ENCODE data around the gene MLANA. TPM values are rescaled to one million over a fixed set of nuclear protein-coding genes. Genes with fewer than 3 reads are reported as not detected.
A peak's percentile ranks its signal among the peaks of the same experiment; 100 is the strongest.
"Not testable (repeated sequence)": the region's sequence is repeated elsewhere in the genome, so short reads cannot be mapped to it uniquely, and the experiment has no call there.

The MLANA gene
- polyA plus RNA-seq, 12 donors: 0.34 to 19.1 (median 1.1) TPM; not detected in 2

- DNase-seq: no peak
These were observed 21.2 kb upstream of the MLANA start for GRCh38 chr9:5869315-5870019.

- DNase-seq: no peak
These were observed 20.7 kb upstream of the MLANA start for GRCh38 chr9:5870020-5870339.

- no peak for DNase-seq
These were observed 20.0 kb upstream of the MLANA start for GRCh38 chr9:5870691-5871090.

- no peak for DNase-seq
These were observed 18.9 kb upstream of the MLANA start for GRCh38 chr9:5871785-5872184.

GRCh38 chr9:5872511-5872910 is 18.2 kb upstream of the MLANA start:
- no peak for DNase-seq

- DNase-seq: no peak
These were observed 17.2 kb upstream of the MLANA start for GRCh38 chr9:5873439-5873838.

- no peak for DNase-seq
These were observed 16.6 kb upstream of the MLANA start for GRCh38 chr9:5874048-5874447.

GRCh38 chr9:5876026-5876425 is 14.7 kb upstream of the MLANA start:
- no peak for DNase-seq

- no peak for DNase-seq
These were observed 14.0 kb upstream of the MLANA start for GRCh38 chr9:5876711-5877110.

GRCh38 chr9:5879419-5880181 is 11.1 kb upstream of the MLANA start:
- no peak for DNase-seq

GRCh38 chr9:5882244-5883012 is 8.3 kb upstream of the MLANA start:
- DNase-seq: not testable (repeated sequence)

- DNase-seq: no peak
These were observed 6.5 kb upstream of the MLANA start for GRCh38 chr9:5884191-5884590.

- peak; percentile 61 for DNase-seq
These were observed 4.4 kb upstream of the MLANA start for GRCh38 chr9:5886114-5886939.

GRCh38 chr9:5892456-5893133 is 1.9 kb downstream of the MLANA start:
- DNase-seq: no peak

- DNase-seq: no peak
These were observed 2.4 kb downstream of the MLANA start for GRCh38 chr9:5893134-5893505.

- DNase-seq: no peak
These were observed 3.0 kb downstream of the MLANA start for GRCh38 chr9:5893591-5894236.

GRCh38 chr9:5894237-5894959 is 3.7 kb downstream of the MLANA start:
- DNase-seq: no peak

- no peak for DNase-seq
These were observed 5.1 kb downstream of the MLANA start for GRCh38 chr9:5895782-5896181.

GRCh38 chr9:5896863-5897262 is 6.2 kb downstream of the MLANA start:
- no peak for DNase-seq

GRCh38 chr9:5897851-5898250 is 7.2 kb downstream of the MLANA start:
- DNase-seq: no peak

Data from muscle of arm (tissue), 12 donors.